Endothelial cell of umbilical vein (primary cell): ENCODE measurements around the gene PPP4R1. TPM values are rescaled to one million over a fixed set of nuclear protein-coding genes. Genes with fewer than 3 reads are reported as not detected.
A peak's percentile ranks its signal among the peaks of the same experiment; 100 is the strongest.

Experiments used
- BruUV-seq: library from RNA; stranded (reverse); fragments of 400-500 nt; replicated peaks from 2 replicates; lab custom pipeline; 2021; lab: Mats Ljungman, UMichigan
- CTCF ChIA-PET: fragments of 300-600, 350-600 bp; sonication (Branson Sonifier 250); formaldehyde crosslinking; loops from one replicate; lab custom pipeline; 2021; ENCODE audit warnings: antibody characterized with exemption, inconsistent platforms; lab: Charles Lee
- POLR2A ChIA-PET: fragments of 300-600, 350-600 bp; sonication (Branson Sonifier 250); formaldehyde crosslinking; loops from one replicate; lab custom pipeline; 2021; ENCODE audit warnings: antibody characterized with exemption, inconsistent platforms; lab: Charles Lee
- DNase-seq: peaks from one replicate; pipeline ENCODE4 v3.0.0-alpha.2; 2011; ENCODE audit warnings: low read depth, low spot score
- FAIRE-seq: peaks from 2 replicates; lab custom pipeline; 2011; peaks lifted over from hg19 to GRCh38; lab: Jason Lieb, UNC
- H2AFZ ChIP-seq: 2 replicates; pipeline ENCODE4 v1.6.0; 2012; ENCODE audit warnings: low read depth, low read length, control low read depth, inconsistent platforms
- H3K27ac ChIP-seq: 2 replicates; pipeline ENCODE4 v1.5.1; 2011; ENCODE audit warnings: low read depth, mild to moderate bottlenecking, control low read depth, low read length, moderate library complexity; ENCODE audit not compliant: insufficient read depth
- H3K27me3 ChIP-seq, 2 experiments: 2 replicates each; pipeline versions ENCODE4 v1.6.0 to v1.6.1; 2011; ENCODE audit warnings: low read length in 2 of 2, mixed read lengths in 1 of 2; ENCODE audit not compliant: control insufficient read depth in 2 of 2, insufficient read depth in 2 of 2
- H3K36me3 ChIP-seq, 2 experiments: 2 replicates in 1 of 2; 3 replicates in 1 of 2; pipeline ENCODE4 v1.5.1; 2011; ENCODE audit warnings: low read length in 2 of 2, mild to moderate bottlenecking in 1 of 2, moderate library complexity in 1 of 2; ENCODE audit not compliant: control insufficient read depth in 2 of 2, insufficient read depth in 2 of 2; ENCODE audit errors: extremely low read depth in 1 of 2
- H3K4me1 ChIP-seq: 3 replicates; pipeline ENCODE4 v1.5.1; 2011; ENCODE audit warnings: mild to moderate bottlenecking, low read length; ENCODE audit not compliant: control insufficient read depth, insufficient read depth; ENCODE audit errors: extremely low read depth
- H3K4me2 ChIP-seq: 2 replicates; pipeline ENCODE4 v1.6.1; 2011; ENCODE audit warnings: low read length, control low read depth, mixed read lengths; ENCODE audit not compliant: insufficient read depth
- H3K4me3 ChIP-seq, 3 experiments: fragments of 200-600 bp in 1 of 3; sonication (generic), shearing (Covaris generic) in 1 of 3; replicated peaks in 1 of 3; 2 replicates each; pipeline ENCODE4 v1.5.1; 2011 to 2016; ENCODE audit warnings: control low read depth in 3 of 3, low read length in 3 of 3, mild to moderate bottlenecking in 2 of 3, inconsistent platforms in 1 of 3, low read depth in 1 of 3, moderate library complexity in 1 of 3; ENCODE audit not compliant: insufficient read depth in 1 of 3
- H3K79me2 ChIP-seq: 2 replicates; pipeline ENCODE4 v1.6.0; 2012; ENCODE audit warnings: low read length, inconsistent platforms; ENCODE audit not compliant: control insufficient read depth, insufficient read depth
- H3K9ac ChIP-seq: replicated peaks from 2 replicates; pipeline ENCODE3; 2011; ENCODE audit warnings: low read length, control low read depth; ENCODE audit not compliant: insufficient read depth; ENCODE audit errors: extremely low read depth
- H3K9me1 ChIP-seq: replicated peaks from 3 replicates; pipeline ENCODE4 v1.6.0; 2011; ENCODE audit warnings: mild to moderate bottlenecking, low read length; ENCODE audit not compliant: control insufficient read depth, insufficient read depth; ENCODE audit errors: extremely low read depth
- H3K9me3 ChIP-seq: replicated peaks from 2 replicates; pipeline ENCODE4 v1.5.1; 2012; ENCODE audit warnings: low read length, inconsistent platforms; ENCODE audit not compliant: control insufficient read depth, insufficient read depth
- H4K20me1 ChIP-seq: replicated peaks from 2 replicates; pipeline ENCODE3; 2011; ENCODE audit warnings: mild to moderate bottlenecking, low read length; ENCODE audit not compliant: control insufficient read depth, insufficient read depth; ENCODE audit errors: extremely low read depth
- EZH2 ChIP-seq: IDR thresholded peaks from 2 replicates; pipeline ENCODE4 v1.6.1; 2012; ENCODE audit warnings: borderline replicate concordance, low read depth, mild to moderate bottlenecking, moderate library complexity, low read length, inconsistent platforms; ENCODE audit not compliant: severe bottlenecking
- FOS ChIP-seq: IDR thresholded peaks from 2 replicates; pipeline ENCODE4 v1.6.1; 2011; ENCODE audit warnings: mild to moderate bottlenecking, low read length, moderate library complexity, borderline replicate concordance; ENCODE audit not compliant: insufficient read depth
- GATA2 ChIP-seq: IDR thresholded peaks from 2 replicates; pipeline ENCODE4 v1.7.0; 2011; ENCODE audit warnings: low read depth, mild to moderate bottlenecking, moderate library complexity, mixed read lengths, low read length; ENCODE audit not compliant: insufficient read length, insufficient read depth
- JUN ChIP-seq: IDR thresholded peaks from 2 replicates; pipeline ENCODE4 v1.6.1; 2011; ENCODE audit warnings: borderline replicate concordance, low read depth; ENCODE audit not compliant: insufficient read length, insufficient read depth
- MYC ChIP-seq: IDR thresholded peaks from one replicate; pipeline ENCODE4 v1.6.1; 2011; ENCODE audit warnings: mild to moderate bottlenecking, low read depth, low read length
- POLR2A ChIP-seq: IDR thresholded peaks from 2 replicates; pipeline ENCODE4 v1.6.1; 2012; ENCODE audit warnings: low read depth, mild to moderate bottlenecking, control low read depth, low read length
- POLR2AphosphoS5 ChIP-seq: IDR thresholded peaks from 2 replicates; pipeline ENCODE4 v1.6.1; 2012; ENCODE audit warnings: low read depth, mild to moderate bottlenecking, control low read depth, low read length, moderate library complexity; ENCODE audit not compliant: insufficient read depth
- dilution Hi-C: fragments of 300-500 bp; cut with MboI; formaldehyde crosslinking; loops from one replicate; pipeline ENCODE4 v1.15.0; 2019; ENCODE audit warnings: low sequenced_read_pairs; ENCODE audit not compliant: extremely low pct_ligation_motif_present
- intact Hi-C: fragments of 100-400 bp; cut with micrococcal nuclease; formaldehyde crosslinking; loops from one replicate; pipeline ENCODE4 v1.10.0; 2022
- polyA plus RNA-seq, 4 experiments: library from polyadenylated mRNA; depleted of rRNA in 3 of 4; stranded (reverse) in 3 of 4; unstranded in 1 of 4; fragments of >200 nt; gene quantifications; 2 replicates each; pipeline versions ENCODE4 v1.2.1 to v1.2.3, GENCODE V29; 2011 to 2012; ENCODE audit warnings: missing spikeins in 1 of 4
- total RNA-seq: library from RNA; stranded (reverse); gene quantifications from 2 replicates; pipeline ENCODE4 v1.2.3, GENCODE V29; 2021
- TF ChIP-seq, protein P1 (sequence below), 2 donors: IDR thresholded peaks; 1 replicate in 1 of 2; 2 replicates in 1 of 2; pipeline ENCODE4 v1.5.1; 2011; ENCODE audit warnings: low read length in 2 of 2, mild to moderate bottlenecking in 2 of 2, moderate library complexity in 2 of 2, control low read depth in 1 of 2, inconsistent platforms in 1 of 2, low read depth in 1 of 2; ENCODE audit not compliant: insufficient read depth in 1 of 2; ENCODE audit errors: extremely low read depth in 1 of 2
- TF ChIP-seq, protein P2 (sequence below): IDR thresholded peaks from 2 replicates; pipeline ENCODE4 v1.6.1; 2011; ENCODE audit not compliant: insufficient read depth, insufficient read length

Gene PPP4R1
- total and polyA plus RNA-seq, 2 donors (not counting 3 experiments of a cell fraction or from before 2014, with no cell fraction given): 138 to 152 TPM

- Histone ChIP-seq H3K79me2 (no peaks in the 10 kb centered on the region), H3K36me3 (peaks cover 0 to 12% of the 10 kb centered on the region in 2 experiments), H3K9ac (no peak overlapping the region), H3K9me1 (no peaks in the 10 kb centered on the region), H3K4me3 (no peak overlapping the region), H3K27me3 (no peaks in the 10 kb centered on the region), H3K9me3 (no peaks in the 10 kb centered on the region), H2AFZ (no peak overlapping the region), H4K20me1 (no peaks in the 10 kb centered on the region), H3K4me1 (peaks cover 8% of the 10 kb centered on the region), H3K4me2 (no peak overlapping the region), H3K27ac (no peak overlapping the region)
- dilution Hi-C loops (no loop called here), intact Hi-C loops (no loop called here)
- ChIA-PET POLR2A (no interaction called here), CTCF (interaction anchor here (1.7 kb wide), 1 partner anchor 18 kb away, joined by 3 read pairs; no protein-coding TSS in a partner anchor)
- FAIRE-seq: peak; percentile 80
- TF ChIP-seq, protein P1, sequence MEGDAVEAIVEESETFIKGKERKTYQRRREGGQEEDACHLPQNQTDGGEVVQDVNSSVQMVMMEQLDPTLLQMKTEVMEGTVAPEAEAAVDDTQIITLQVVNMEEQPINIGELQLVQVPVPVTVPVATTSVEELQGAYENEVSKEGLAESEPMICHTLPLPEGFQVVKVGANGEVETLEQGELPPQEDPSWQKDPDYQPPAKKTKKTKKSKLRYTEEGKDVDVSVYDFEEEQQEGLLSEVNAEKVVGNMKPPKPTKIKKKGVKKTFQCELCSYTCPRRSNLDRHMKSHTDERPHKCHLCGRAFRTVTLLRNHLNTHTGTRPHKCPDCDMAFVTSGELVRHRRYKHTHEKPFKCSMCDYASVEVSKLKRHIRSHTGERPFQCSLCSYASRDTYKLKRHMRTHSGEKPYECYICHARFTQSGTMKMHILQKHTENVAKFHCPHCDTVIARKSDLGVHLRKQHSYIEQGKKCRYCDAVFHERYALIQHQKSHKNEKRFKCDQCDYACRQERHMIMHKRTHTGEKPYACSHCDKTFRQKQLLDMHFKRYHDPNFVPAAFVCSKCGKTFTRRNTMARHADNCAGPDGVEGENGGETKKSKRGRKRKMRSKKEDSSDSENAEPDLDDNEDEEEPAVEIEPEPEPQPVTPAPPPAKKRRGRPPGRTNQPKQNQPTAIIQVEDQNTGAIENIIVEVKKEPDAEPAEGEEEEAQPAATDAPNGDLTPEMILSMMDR (IDR thresholded peaks at IDR 0.05; ENCODE audit: extremely low read depth in 1 of 2, insufficient read depth in 1 of 2, low read depth in 1 of 2, low read length in 2 of 2): no peak
- TF ChIP-seq FOS: peak; percentile 70
- no peak for TF ChIP-seq EZH2
- TF ChIP-seq, protein P2, sequence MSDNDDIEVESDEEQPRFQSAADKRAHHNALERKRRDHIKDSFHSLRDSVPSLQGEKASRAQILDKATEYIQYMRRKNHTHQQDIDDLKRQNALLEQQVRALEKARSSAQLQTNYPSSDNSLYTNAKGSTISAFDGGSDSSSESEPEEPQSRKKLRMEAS: no peak
- no peak for TF ChIP-seq MYC
- TF ChIP-seq POLR2AphosphoS5: no peak
- TF ChIP-seq POLR2A: no peak
- peak; percentile 31 for TF ChIP-seq GATA2
- TF ChIP-seq JUN: peak; percentile 14
- peak; percentile 66 for DNase-seq
- BruUV-seq: no TSS peak
Measured at GRCh38 chr18:9539283-9539682, 75.1 kb downstream of the PPP4R1 start.
